HG02763 (cell line): ENCODE measurements around the gene VOPP1.
A peak's percentile ranks its signal among the peaks of the same experiment; 100 is the strongest.
"Not testable (repeated sequence)": the region's sequence is repeated elsewhere in the genome, so short reads cannot be mapped to it uniquely, and the experiment has no call there.

Experiments
- ATAC-seq: cut with Tn5 transposase; IDR thresholded peaks from one replicate; pipeline ENCODE4 v1.9.1; 2021; ENCODE audit warnings: mild to moderate bottlenecking, moderate library complexity; ENCODE audit not compliant: unreplicated experiment

VOPP1 gene, protein sequence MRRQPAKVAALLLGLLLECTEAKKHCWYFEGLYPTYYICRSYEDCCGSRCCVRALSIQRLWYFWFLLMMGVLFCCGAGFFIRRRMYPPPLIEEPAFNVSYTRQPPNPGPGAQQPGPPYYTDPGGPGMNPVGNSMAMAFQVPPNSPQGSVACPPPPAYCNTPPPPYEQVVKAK

DNA sequence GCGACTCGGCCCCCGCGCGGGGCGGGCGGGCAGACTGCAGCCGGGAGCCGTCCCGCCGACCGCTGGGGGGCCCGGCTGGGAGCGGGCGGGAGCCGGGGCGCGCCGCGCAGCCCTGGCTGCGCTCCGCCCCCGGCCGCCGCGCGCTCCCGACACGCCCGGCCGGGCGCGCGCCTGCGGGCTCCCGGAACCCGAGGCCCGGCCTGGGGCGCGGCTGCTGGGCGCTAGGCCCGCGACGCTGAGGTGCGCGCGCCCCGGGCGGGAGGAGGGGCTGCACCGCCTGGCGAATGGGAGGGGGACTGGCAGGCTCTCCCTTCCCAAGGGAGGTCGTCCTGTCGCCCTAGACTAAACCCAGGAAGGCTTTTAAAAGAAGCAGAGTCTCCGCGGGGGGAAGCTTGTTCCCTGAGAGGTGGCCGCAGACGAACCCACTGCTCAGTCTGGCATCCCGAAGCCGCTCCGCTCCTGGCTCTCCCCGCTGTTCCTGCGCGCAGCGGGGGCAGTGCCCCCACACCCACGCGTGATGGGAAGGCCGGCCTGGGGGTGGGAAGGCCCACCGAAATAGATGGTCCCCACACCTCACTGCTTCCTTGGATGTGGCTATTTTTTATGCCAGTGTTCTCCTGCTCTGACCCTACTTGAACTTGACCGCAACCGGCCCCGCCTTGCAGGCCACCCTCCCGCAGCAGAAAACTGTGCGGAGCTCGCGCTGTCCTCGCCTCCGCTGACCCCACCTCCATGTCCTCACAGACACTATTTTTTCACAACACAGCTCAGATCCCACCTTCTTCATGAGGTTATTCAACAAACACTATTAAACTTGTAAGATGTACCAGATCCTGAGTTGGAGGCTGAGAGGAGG lies at the start of gene VOPP1:
VOPP1 (minus strand) TSS at position 125 of the 856 bp plus-strand sequence. CDS start 178 bp downstream, outside the sequence.
- peak; percentile 49 for ATAC-seq

DNA sequence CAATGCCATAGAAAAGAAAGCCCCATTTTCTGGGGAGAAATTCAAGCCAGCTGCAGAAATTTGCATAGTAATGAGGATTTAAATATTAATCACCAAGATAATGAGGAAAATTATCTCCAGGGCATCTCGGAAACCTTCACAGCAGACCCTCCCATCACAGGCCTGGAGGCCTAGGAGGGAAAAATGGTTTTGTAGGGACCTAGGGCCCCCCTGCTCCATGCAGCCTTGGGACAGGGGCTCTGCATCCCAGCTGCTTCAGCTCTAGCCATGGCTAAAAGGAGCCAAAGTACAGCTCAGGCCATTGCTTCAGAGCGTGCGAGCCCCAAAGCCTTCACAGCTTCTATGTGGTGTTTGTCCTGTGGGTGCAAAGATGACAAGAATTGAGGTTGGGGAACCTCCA lies 46.6 kb upstream of the VOPP1 start:
- ATAC-seq, result no peak

DNA sequence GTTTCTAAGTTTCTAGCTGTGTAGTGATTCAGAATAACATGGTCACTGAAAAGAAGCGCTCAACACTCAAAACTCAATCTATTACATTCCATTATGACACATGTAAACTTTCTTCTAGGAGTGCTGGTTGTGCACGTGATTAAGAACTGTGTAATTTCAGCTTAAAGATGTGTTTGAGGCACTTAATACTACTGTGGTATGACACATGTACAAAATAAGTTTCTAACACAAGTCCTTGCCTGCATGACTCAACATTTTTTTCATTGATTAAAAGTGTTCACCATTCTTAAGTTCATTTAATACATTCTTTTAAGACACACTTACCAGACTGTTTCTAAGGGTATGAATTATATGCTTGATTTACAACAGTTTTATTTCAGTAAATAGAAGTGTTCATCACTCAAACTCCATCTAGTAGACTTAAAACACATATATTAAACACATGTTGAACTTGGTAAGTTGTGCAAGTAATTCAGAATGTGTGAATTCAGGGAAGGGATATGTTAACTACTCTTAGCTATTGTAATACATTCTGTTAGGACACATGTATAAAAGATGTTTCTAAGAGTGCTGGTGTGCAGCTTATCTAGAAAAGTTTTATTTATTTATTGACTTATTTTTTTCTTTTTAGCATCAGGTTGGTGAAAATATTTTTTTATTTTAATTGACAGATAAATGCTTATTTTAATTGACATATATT lies 42.2 kb upstream of the VOPP1 start:
- ATAC-seq, result not testable (repeated sequence)

DNA sequence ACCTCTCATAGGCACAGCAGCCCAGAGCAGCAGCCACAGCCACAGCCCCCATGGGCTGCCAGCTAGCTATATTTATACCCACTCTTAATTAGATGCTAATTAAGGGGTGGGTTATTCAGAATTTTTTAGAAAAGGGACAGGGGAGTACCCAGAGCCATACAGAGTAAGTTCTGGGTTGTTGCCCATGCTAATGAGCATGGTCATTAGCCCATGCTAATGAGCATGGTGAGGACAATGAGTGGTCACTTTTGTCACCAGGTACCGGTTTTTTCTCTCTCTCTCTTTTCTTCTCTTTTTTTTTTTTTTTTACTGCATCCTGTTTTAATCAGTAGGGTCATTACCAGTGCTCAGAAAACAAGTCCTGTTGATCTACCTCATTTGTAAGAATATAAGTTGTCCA lies 37.4 kb upstream of the VOPP1 start:
- not testable (repeated sequence) for ATAC-seq

DNA sequence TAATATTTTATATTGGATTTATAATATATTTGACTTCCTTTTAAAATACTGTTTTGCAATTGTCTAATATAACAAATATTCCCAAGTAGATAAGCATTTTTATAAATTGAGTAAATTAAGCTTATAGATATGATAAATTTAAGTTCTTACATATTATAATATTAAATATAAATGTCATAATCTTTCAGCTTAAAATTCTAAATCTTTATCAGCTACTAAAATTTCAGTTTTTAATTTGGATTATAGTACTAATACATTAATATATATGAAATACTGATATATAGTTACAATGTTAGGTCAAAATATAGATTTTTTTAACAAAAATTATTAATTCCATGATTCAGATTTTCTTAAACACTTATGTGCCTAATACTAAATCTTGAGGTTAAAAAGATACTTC lies 33.4 kb upstream of the VOPP1 start:
- ATAC-seq, result not testable (repeated sequence)

DNA sequence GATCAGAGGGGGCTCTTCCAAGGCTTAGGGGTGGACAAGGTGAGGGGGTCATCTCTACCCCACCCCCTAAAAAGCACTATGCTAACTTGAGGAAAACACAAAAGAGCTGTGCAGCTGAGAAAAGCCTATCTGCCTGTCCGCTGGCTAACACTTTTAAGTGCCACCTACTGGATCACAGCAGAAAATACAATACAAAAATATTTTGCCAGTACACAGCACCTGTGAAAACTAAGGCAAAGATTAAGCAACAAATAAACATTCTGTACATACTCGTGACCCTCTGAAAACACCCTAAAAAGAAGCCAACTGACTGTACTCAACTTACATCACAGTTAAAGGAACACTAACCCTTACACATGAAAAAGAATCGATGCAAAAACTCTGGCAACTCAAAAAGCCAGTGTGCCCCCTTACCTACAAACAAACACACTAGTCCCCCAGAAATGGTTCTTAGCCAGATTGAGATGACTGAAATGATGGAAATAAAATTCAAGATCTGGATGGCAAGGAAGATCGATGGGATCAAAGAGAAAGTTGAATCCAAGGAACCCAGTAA lies 25.7 kb upstream of the VOPP1 start:
- not testable (repeated sequence) for ATAC-seq

DNA sequence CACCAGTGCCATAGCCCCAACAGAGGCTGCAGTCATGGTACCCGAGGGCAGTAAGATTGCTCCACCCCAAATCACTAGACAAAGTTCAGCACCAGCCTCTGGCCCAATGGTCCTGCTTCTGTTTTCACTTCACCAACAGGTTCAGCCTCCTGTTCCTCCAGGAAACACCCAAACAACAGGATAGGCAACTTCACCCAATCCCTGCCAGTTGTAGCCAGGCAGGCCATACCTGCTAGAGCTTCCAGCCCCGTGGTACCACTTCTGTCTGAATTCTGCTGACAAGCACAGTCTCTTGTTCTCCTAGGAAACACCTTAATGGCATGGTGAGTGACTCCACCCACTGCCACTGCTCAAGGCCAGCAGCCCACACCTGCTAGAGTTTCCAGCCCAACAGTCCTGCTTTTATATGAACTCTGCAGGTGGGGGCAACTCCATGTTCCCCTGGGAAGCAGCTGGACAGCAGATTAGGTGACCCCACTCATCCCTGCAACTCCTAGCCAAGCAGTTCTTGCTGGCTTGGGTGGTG lies 25.0 kb upstream of the VOPP1 start:
- ATAC-seq, result not testable (repeated sequence)

DNA sequence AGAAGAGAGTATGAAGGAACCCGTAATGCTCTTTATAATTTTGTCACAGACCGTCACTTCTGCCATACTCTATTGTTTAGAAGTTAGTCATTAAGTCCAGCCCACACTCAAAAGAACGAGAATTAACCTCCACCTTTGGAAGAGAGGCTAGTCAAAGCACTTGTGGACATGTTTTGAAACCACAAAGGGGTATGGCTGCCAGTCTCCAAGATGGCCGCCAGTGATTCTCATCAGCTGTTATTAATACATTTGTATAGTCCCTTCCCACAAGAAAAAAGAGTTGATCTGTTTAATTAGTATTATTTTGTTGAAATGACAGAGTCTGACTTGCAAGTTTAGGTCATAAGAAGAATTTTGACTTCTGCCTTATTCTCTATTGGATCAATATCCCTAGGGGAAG lies 23.2 kb upstream of the VOPP1 start:
- ATAC-seq, result no peak

DNA sequence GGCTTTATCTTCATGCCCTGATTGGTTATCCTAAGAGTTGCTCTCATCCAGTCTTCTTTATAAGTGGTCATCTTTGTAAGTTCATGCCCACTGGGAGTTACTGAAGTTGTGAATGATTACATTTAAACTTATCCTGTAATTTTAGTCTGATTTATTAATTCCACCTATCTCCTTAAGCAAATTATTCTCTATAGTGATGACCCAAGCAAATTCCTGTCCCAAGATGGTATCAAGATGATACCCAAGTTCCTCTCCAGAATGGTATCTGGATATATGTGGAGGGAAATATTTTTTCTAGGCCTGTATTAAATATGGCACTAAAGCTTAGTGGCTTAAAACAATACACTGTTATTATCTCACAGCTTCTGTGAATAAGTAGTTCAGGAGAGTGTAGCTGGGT lies 22.6 kb upstream of the VOPP1 start:
- ATAC-seq, result no peak

DNA sequence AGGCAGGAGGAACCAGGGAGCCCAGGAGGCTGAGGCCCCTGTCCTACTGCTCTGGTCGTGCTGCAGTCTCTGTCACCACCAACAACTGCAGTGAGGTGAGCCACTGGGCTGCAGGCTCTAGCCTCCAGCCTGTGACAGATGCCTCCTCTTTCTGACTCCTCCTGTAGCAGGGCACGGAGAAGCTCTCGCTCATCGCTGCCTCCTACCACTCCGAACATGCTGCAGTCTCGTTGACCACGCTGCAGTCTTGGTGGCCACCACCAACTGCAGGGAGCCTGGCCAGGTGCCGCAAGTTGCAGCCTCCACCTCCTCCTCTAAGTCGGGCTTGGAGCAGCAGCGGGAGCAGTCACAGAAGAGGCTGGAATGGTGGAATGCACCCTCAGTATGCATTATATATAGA lies 22.1 kb upstream of the VOPP1 start:
- ATAC-seq, result no peak

DNA sequence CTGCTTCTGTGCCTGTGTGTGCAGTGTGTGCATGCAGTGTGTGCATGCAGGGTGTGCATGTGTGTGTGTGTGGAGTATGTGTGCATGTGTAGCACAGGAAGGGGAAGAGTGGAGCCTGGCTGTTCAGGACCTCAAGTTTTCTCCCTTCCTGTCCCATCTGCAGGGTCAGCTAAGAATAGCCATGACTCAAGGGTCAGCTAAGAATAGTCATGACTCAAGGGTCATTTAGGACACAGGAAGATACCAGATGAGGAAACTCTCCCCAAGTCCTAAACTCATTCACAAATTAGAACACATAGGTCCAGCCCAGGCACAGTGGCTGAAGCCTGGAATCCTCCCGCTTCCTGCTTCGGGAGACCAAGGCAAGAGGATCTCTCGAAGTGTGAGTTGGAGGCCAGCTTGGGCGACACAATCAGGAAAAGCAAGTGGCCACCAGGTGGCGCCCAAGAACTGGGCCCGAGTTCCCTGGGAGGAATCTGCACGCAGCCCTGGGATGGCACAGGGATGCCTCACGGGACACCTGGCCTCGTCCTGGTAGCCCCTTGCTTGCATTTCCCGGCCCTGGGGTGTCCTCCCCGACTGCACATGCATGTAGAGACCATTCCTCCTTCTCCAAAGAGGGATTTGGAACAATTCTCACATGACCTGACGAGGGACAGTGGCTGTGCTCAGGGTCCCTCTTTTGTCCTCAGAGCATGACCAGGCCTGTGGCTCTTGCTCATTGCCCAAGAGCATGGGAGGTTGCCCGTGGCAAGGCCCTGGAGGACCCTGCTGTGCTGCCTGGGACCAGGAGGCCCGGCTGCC lies 21.4 kb upstream of the VOPP1 start:
- no peak for ATAC-seq

DNA sequence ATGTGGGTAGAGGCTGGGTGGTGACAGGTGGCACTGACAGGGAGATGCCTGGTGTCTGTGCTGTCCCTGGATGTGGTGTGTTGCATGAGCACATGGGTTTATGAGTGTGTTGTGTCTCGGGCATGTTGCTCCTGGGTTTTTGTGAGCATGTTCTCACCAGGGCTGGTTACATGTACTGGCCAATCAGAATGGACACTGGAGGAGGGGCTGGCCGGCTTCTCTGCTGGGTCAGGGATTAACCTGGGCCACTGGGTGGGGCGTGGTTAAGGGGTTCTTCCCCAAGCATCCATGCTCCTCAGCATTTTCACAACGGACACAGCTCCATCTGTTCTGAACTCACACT lies 20.8 kb upstream of the VOPP1 start:
- ATAC-seq, result no peak

DNA sequence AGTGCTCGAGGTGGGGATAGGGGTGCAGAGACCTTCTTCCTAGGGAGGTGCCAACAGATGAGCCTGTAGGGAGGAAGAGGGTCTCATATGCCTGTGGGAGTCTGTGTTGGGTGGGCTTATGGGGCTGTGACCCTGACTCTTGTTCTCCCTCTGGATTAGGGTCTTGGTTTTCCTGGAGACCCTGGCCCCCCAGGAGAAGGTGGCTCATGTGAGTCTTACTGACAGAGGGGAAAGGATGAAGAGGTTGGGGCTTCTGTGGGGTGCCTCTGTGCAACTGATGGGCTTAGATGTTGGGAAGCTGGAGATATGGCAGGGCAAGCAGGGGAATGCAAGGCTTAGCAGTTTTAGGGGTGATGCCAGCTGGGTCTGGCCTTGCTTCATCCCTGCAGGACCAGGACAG lies 20.2 kb upstream of the VOPP1 start:
- ATAC-seq, result no peak

DNA sequence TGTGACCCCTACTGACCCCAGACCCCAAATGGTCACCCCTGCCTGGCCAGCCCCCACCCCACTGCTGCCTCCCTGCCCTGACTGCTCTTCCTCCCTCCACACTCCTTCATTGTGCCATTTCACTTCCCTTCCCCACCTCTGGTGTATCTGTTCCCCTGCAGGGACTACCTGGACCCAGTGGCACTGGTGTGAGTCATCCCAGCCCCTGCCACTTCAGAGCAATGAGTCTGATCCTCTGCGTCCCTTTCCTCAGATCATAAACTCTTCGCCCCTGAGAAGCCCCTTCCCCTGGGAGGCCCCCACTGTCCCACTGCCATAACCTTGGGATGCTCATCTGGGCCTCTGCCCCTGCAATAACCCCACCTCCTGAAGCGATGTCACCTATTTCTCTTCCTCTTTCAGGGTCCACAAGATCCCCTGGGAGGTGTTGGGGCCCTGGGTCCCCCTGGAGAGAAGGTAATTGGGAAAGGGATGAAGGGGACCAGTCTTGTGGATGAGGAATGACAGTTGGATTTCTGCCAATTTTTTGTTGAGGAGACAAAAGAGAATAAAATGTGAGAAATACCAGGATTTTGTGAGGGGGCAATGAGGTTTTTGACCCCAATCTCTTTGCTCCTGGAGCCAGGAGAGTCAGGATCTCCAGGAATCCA lies 19.1 kb upstream of the VOPP1 start:
- ATAC-seq, result no peak

DNA sequence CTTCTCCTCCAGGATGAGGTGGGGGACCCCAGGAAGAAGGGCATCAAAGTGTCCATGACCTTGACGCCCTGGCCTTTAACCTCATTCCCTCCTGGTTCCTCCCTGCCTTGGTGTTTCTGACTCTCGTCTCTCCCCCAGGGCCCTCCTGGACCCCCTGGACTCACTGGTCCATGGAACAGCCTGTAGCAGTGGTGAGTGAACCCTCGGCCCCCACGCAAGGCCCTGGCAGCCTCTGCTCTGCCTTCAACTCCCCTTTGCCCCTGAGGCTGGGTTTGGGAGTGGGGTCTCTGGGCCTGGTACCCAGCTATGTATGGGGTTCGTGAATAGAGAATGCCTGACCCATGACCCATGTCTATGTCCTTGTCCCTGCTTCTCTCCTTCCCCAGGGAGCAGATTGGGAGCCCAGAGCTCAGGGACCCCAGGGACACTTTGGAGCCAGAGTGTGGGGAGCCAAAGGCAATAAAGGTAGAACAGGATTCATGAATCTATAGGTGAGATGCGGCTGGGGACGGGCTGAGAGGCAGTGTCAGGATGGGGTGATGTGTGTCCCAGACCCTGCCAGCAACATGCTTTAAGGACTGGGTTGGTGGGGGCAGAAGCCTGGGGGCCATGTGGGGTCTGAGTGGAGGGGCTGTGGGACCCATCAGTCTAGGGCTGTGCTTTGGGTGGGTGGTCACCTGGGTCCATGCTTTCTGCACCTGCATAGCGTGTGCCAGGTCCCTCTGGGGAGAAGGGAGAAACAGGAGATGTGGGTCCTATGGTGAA lies 18.4 kb upstream of the VOPP1 start:
- ATAC-seq, result no peak

DNA sequence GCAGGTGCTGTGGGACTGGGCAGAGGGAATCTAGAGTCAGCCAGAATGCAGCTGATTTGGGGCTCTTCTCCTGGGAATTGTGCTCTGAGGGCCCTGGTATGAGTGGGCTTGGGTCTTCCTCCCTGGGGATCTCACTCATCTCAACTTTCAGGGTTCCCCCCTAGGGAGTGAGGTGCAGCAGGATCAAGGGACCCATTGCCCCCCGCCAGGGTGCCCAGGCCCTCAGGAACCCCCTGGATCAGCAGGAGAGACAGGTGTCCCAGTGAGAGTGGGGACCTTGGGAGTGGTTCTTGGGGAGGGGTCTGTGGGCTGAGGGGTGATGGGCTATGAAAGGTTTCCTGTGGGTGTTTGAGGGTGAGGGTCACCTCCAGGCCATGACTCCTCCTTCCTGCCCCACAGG lies 17.6 kb upstream of the VOPP1 start:
- no peak for ATAC-seq

DNA sequence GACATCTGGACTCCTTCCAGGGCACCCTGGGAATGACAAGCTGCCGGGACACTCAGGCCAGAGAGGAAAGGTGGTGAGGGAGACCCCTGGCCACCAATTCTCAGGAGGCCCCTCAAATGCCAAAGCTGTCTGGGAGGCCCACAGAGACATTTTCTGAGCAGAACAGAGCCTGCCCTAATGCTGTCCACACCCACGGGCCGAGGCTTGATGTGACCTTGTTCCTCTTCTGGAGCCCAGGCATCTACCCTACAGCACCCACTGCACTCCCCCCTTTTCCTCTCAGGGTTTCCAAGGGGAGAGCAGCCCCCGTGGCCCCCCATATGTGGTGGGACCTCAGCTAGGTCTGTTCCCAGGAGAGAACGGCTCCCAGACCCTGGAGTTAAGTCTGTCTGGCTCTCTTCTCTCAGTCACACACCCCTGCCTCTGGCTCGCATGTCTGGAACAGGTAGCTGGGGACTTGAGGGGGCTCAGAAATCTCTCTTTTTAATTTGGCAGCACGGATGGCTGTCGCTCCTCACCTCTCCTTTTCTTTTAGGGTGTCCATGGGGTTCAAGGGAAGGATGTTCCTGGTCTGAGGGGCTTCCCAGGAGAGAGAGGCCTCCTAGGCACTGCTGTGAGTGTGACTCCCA lies 16.8 kb upstream of the VOPP1 start:
- ATAC-seq, result no peak

DNA sequence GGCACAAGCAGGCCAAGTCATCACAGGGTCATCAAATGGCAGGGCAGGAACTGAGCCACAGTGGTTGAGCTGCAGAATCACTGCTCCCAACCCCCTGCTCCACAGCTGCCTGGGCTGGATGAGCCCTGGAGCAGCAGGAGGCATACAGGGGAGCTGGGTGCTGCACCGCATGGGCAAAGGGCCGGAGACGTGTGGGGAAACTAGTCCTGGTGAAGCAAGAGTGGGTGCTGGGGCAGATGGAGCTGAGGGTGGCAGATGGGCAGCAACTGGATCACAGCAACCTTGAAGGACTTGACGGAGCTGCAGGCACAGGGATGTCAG lies 16.0 kb upstream of the VOPP1 start:
- no peak for ATAC-seq
